ENCODE measurements around the gene PCP4. TPM values are rescaled to one million over a fixed set of nuclear protein-coding genes. Genes with fewer than 3 reads are reported as not detected.

PCP4 gene
- total and polyA plus RNA-seq, 3 experiments from 2014 or later, result not detected

GRCh38 chr21:39874206-39874605 lies 7.0 kb downstream of the PCP4 start:
- Mint-ChIP-seq H3K4me1 (no peaks in the 10 kb centered on the region), H3K27ac (no peak overlapping the region), H3K27me3 (peaks cover 0 to 4% of the 10 kb centered on the region in 2 donors), H3K9me3 (peaks cover 0 to 4% (median 2%) of the 10 kb centered on the region in 5 donors), H3K4me3 (no peak overlapping the region), H3K36me3 (no peaks in the 10 kb centered on the region)
- ChIA-PET CTCF (interaction anchor here (1.5 kb wide), 1 partner anchor 10 kb away, joined by 4 read pairs; no protein-coding TSS in a partner anchor), POLR2A (no interaction called here)
- Histone ChIP-seq H3K27me3 (ENCODE audit: insufficient read depth, low read length, poor library complexity, severe bottlenecking) (no peaks in the 10 kb centered on the region), H3K36me3 (ENCODE audit: insufficient read depth, low read length) (no peaks in the 10 kb centered on the region), H3K27ac (ENCODE audit: low read depth, low read length) (no peak overlapping the region), H3K4me1 (ENCODE audit: insufficient read depth, low read length) (no peaks in the 10 kb centered on the region), H3K4me3 (ENCODE audit: low read length) (no peak overlapping the region), H3K9me3 (ENCODE audit: low read length) (no peaks in the 10 kb centered on the region)
- DNase-seq, result no peak

DNA sequence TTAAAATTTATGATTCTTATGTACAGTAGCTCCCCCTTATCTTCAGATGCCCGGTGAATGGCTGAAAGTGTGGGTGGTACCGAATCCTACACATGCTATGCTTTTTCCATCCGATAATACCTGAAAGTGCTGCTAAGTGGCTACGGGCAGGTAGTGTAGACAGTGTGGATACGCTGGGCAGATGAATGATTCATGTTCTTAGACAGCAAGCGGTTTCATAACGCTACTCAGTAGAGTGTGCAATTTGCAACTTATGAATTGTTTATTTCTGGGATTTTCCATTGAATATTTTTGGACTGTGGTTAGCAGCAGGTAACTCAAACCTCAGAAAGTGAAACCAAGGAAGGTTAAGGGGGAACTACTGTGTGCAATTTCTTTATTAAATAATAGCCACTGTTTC lies 7.5 kb downstream of the PCP4 start:
- no peaks in the 10 kb centered on the region for H3K27me3 ChIP-seq (ENCODE audit: insufficient read depth, low read length, poor library complexity, severe bottlenecking)
- H3K4me3 ChIP-seq (ENCODE audit: low read length), result no peak overlapping the region
- H3K27ac ChIP-seq (ENCODE audit: low read depth, low read length), result no peak overlapping the region
- ChIA-PET POLR2A (no interaction called here), CTCF (interaction anchor here (1.5 kb wide), 1 partner anchor 11 kb away, joined by 4 read pairs; no protein-coding TSS in a partner anchor)
- H3K27me3 Mint-ChIP-seq, result peaks cover 0 to 2% of the 10 kb centered on the region in 2 donors
- H3K4me3 Mint-ChIP-seq, result no peak overlapping the region
- no peaks in the 10 kb centered on the region for H3K36me3 Mint-ChIP-seq
- no peaks in the 10 kb centered on the region for H3K9me3 ChIP-seq (ENCODE audit: low read length)
- H3K4me1 ChIP-seq (ENCODE audit: insufficient read depth, low read length), result no peaks in the 10 kb centered on the region
- H3K9me3 Mint-ChIP-seq, result peaks cover 0 to 6% (median 2%) of the 10 kb centered on the region in 5 donors
- no peaks in the 10 kb centered on the region for H3K4me1 Mint-ChIP-seq
- no peaks in the 10 kb centered on the region for H3K36me3 ChIP-seq (ENCODE audit: insufficient read depth, low read length)
- no peak overlapping the region for H3K27ac Mint-ChIP-seq
- no peak for DNase-seq

- H3K4me3 ChIP-seq (ENCODE audit: low read length), result no peak overlapping the region
- ChIA-PET CTCF (no interaction called here), POLR2A (no interaction called here)
- DNase-seq, result no peak
- H3K4me1 ChIP-seq (ENCODE audit: insufficient read depth, low read length), result no peaks in the 10 kb centered on the region
- no peaks in the 10 kb centered on the region for H3K27me3 ChIP-seq (ENCODE audit: insufficient read depth, low read length, poor library complexity, severe bottlenecking)
- Mint-ChIP-seq H3K4me3 (no peak overlapping the region), H3K36me3 (no peaks in the 10 kb centered on the region), H3K27me3 (peaks cover 0 to 2% of the 10 kb centered on the region in 2 donors), H3K27ac (no peak overlapping the region), H3K4me1 (no peaks in the 10 kb centered on the region), H3K9me3 (peaks cover 0 to 6% (median 3%) of the 10 kb centered on the region in 5 donors)
- no peaks in the 10 kb centered on the region for H3K36me3 ChIP-seq (ENCODE audit: insufficient read depth, low read length)
- H3K9me3 ChIP-seq (ENCODE audit: low read length), result no peaks in the 10 kb centered on the region
- no peak overlapping the region for H3K27ac ChIP-seq (ENCODE audit: low read depth, low read length)
Observed at GRCh38 chr21:39881661-39882060, 14.4 kb downstream of the PCP4 start.

GRCh38 chr21:39882151-39882838 lies 15.1 kb downstream of the PCP4 start:
- POLR2A ChIA-PET, result no interaction called here
- H3K27me3 Mint-ChIP-seq, result peaks cover 0 to 2% of the 10 kb centered on the region in 2 donors
- no peaks in the 10 kb centered on the region for H3K36me3 ChIP-seq (ENCODE audit: insufficient read depth, low read length)

GRCh38 chr21:39882839-39883195 lies 15.6 kb downstream of the PCP4 start:
- Histone ChIP-seq H3K9me3 (ENCODE audit: low read length) (no peaks in the 10 kb centered on the region), H3K4me3 (ENCODE audit: low read length) (no peak overlapping the region), H3K27ac (ENCODE audit: low read depth, low read length) (no peak overlapping the region), H3K36me3 (ENCODE audit: insufficient read depth, low read length) (no peaks in the 10 kb centered on the region), H3K4me1 (ENCODE audit: insufficient read depth, low read length) (no peaks in the 10 kb centered on the region), H3K27me3 (ENCODE audit: insufficient read depth, low read length, poor library complexity, severe bottlenecking) (no peaks in the 10 kb centered on the region)
- Mint-ChIP-seq H3K27me3 (no peaks in the 10 kb centered on the region), H3K4me3 (no peak overlapping the region), H3K27ac (no peak overlapping the region), H3K36me3 (no peaks in the 10 kb centered on the region), H3K4me1 (no peaks in the 10 kb centered on the region), H3K9me3 (peaks cover 0 to 6% (median 3%) of the 10 kb centered on the region in 5 donors)
- POLR2A ChIA-PET, result no interaction called here
- CTCF ChIA-PET, result no interaction called here
- DNase-seq, result no peak

More at GRCh38 chr21:39882151-39882838, 15.1 kb downstream of the PCP4 start:
- H3K9me3 Mint-ChIP-seq, result peaks cover 0 to 6% (median 3%) of the 10 kb centered on the region in 5 donors
- no peaks in the 10 kb centered on the region for H3K4me1 ChIP-seq (ENCODE audit: insufficient read depth, low read length)
- no peaks in the 10 kb centered on the region for H3K4me1 Mint-ChIP-seq
- no peak overlapping the region for H3K27ac ChIP-seq (ENCODE audit: low read depth, low read length)
- no peak overlapping the region for H3K4me3 Mint-ChIP-seq
- no peaks in the 10 kb centered on the region for H3K27me3 ChIP-seq (ENCODE audit: insufficient read depth, low read length, poor library complexity, severe bottlenecking)
- H3K36me3 Mint-ChIP-seq, result no peaks in the 10 kb centered on the region
- CTCF ChIA-PET, result no interaction called here
- no peak overlapping the region for H3K27ac Mint-ChIP-seq
- no peaks in the 10 kb centered on the region for H3K9me3 ChIP-seq (ENCODE audit: low read length)
- DNase-seq, result no peak
- H3K4me3 ChIP-seq (ENCODE audit: low read length), result no peak overlapping the region

DNA sequence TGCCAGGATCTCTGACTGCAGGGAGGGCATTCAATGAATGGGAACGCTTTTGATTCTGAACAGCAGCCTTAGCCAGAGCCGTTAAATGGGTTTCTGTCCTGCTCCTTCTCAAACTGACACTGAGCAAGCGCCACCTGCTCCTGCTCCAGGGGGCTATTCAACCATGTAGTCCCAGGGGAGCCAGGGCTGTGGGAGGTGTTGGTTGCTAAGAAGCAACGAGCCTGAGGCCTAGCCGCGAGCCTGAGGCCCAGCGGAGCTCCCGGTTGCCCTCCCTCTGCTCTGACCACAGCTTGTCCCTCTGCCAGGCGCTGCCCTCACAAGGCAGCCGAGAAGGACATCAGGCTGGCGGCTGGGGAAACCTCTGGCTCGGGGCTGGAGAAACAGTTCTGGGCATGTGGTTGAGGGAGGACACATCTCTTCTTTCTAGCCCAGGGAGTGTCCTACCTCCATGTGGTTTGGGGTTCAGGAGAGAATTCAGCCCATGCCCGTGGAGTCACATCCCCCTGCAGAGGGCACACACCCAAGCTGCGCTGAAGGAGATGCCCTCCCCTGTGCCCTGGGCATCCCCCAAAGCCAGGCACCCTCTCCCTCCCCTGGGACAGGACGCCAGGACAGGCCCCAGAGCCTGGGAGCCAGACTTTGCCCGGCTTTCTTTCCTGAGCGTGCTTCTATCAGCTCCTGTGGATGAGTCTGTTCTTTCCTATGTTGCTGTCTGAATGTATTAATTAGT lies 18.0 kb downstream of the PCP4 start:
- H3K27ac ChIP-seq (ENCODE audit: low read depth, low read length), result no peak overlapping the region
- Mint-ChIP-seq H3K27me3 (no peaks in the 10 kb centered on the region), H3K27ac (no peak overlapping the region), H3K4me1 (no peaks in the 10 kb centered on the region), H3K4me3 (no peak overlapping the region), H3K9me3 (peaks cover 3 to 4% (median 3%) of the 10 kb centered on the region in 5 donors), H3K36me3 (no peaks in the 10 kb centered on the region)
- no peaks in the 10 kb centered on the region for H3K9me3 ChIP-seq (ENCODE audit: low read length)
- no peaks in the 10 kb centered on the region for H3K36me3 ChIP-seq (ENCODE audit: insufficient read depth, low read length)
- POLR2A ChIA-PET, result no interaction called here
- H3K27me3 ChIP-seq (ENCODE audit: insufficient read depth, low read length, poor library complexity, severe bottlenecking), result no peaks in the 10 kb centered on the region
- CTCF ChIA-PET, result no interaction called here
- no peak overlapping the region for H3K4me3 ChIP-seq (ENCODE audit: low read length)
- no peaks in the 10 kb centered on the region for H3K4me1 ChIP-seq (ENCODE audit: insufficient read depth, low read length)
- DNase-seq, result no peak

DNA sequence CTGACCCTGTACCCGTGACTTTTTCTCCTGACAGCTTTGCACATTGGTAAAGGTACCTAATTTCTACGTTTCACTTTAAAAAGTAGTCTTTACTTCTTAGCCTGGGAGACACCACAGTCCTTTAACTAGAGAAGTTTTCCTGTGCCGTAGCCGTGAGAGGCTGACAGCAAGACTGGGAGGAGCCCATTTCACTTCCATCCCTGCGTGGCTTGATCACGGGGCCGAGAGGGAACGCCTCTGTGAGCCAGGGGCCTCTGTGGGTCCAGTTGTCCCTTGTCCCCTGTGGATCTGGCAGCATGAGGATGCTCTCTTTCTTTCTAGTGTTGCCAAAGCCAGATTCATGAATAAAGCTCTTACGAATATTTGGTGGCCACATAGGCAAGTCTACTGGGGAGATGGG lies 21.6 kb downstream of the PCP4 start:
- no peaks in the 10 kb centered on the region for H3K36me3 ChIP-seq (ENCODE audit: insufficient read depth, low read length)
- no peak overlapping the region for H3K27ac Mint-ChIP-seq
- no peaks in the 10 kb centered on the region for H3K36me3 Mint-ChIP-seq
- no peak overlapping the region for H3K27ac ChIP-seq (ENCODE audit: low read depth, low read length)
- no peaks in the 10 kb centered on the region for H3K27me3 ChIP-seq (ENCODE audit: insufficient read depth, low read length, poor library complexity, severe bottlenecking)
- H3K4me1 ChIP-seq (ENCODE audit: insufficient read depth, low read length), result no peaks in the 10 kb centered on the region
- CTCF ChIA-PET, result no interaction called here
- no peaks in the 10 kb centered on the region for H3K27me3 Mint-ChIP-seq
- H3K4me1 Mint-ChIP-seq, result no peaks in the 10 kb centered on the region
- DNase-seq, result no peak
- peaks cover 0 to 5% (median 2%) of the 10 kb centered on the region in 5 donors for H3K9me3 Mint-ChIP-seq
- POLR2A ChIA-PET, result no interaction called here
- H3K9me3 ChIP-seq (ENCODE audit: low read length), result no peaks in the 10 kb centered on the region
- no peak overlapping the region for H3K4me3 ChIP-seq (ENCODE audit: low read length)
- H3K4me3 Mint-ChIP-seq, result no peak overlapping the region

DNA sequence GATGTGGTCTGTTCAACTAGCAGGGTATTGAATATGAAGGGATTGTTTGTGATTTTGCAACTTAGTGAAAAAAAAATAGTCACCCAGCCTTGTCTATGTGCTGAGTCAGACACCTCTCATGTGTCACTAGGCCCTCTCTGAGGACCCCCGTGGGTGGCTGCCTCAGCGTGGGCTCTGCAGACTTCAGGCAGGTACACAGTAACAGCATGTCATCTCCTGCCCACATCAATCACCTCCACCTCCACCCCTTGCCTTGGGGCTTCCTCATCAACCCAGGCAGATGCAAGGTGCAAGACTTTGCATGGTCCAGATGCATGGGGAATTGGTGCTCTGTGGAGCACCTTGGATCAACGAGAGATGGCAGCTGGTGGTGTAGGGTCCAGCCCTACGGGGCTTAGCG lies 23.9 kb downstream of the PCP4 start:
- POLR2A ChIA-PET, result no interaction called here
- Mint-ChIP-seq H3K27ac (no peak overlapping the region), H3K36me3 (no peaks in the 10 kb centered on the region), H3K27me3 (no peaks in the 10 kb centered on the region), H3K9me3 (peaks cover 0 to 10% (median 3%) of the 10 kb centered on the region in 5 donors), H3K4me3 (no peak overlapping the region), H3K4me1 (no peaks in the 10 kb centered on the region)
- Histone ChIP-seq H3K9me3 (ENCODE audit: low read length) (no peaks in the 10 kb centered on the region), H3K4me1 (ENCODE audit: insufficient read depth, low read length) (no peaks in the 10 kb centered on the region), H3K36me3 (ENCODE audit: insufficient read depth, low read length) (no peaks in the 10 kb centered on the region), H3K27ac (ENCODE audit: low read depth, low read length) (no peak overlapping the region), H3K27me3 (ENCODE audit: insufficient read depth, low read length, poor library complexity, severe bottlenecking) (no peaks in the 10 kb centered on the region), H3K4me3 (ENCODE audit: low read length) (no peak overlapping the region)
- DNase-seq, result no peak
- CTCF ChIA-PET, result no interaction called here
